Measurements from ENCODE around the gene TMEM51.

The TMEM51 gene

DNA sequence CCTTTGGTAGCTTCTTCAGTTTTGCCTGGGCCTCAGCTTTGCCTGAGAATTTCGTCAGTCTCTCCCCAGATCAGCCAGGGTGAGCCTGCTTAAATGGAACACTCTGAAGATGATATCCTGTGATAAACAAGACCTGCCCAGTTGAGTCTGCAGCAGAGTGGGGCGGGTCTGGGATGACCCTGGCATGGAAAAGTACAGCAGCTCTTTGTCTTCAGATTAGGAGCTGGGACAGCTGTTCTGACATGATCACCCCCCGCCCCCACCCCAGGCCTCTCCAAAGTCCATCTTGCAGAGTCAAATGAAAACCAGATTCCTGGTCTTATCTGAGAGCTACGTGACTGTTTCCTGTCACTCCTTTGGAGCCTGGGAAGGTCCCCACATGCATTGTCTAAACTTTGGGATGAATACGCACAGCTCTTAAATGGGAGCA lies 2.2 kb upstream of the TMEM51 start:
- TF ChIP-seq, protein P1, sequence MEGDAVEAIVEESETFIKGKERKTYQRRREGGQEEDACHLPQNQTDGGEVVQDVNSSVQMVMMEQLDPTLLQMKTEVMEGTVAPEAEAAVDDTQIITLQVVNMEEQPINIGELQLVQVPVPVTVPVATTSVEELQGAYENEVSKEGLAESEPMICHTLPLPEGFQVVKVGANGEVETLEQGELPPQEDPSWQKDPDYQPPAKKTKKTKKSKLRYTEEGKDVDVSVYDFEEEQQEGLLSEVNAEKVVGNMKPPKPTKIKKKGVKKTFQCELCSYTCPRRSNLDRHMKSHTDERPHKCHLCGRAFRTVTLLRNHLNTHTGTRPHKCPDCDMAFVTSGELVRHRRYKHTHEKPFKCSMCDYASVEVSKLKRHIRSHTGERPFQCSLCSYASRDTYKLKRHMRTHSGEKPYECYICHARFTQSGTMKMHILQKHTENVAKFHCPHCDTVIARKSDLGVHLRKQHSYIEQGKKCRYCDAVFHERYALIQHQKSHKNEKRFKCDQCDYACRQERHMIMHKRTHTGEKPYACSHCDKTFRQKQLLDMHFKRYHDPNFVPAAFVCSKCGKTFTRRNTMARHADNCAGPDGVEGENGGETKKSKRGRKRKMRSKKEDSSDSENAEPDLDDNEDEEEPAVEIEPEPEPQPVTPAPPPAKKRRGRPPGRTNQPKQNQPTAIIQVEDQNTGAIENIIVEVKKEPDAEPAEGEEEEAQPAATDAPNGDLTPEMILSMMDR (IDR thresholded peaks at IDR 0.05; ENCODE audit: extremely low read depth, insufficient read depth, missing control alignments), result no peak

GRCh38 chr1:15151871-15152270 lies 1.7 kb upstream of the TMEM51 start:
- TF ChIP-seq, protein P1 (IDR thresholded peaks at IDR 0.05; ENCODE audit: extremely low read depth, insufficient read depth, missing control alignments), result no peak
- in situ Hi-C loops (cut with MboI; ENCODE audit: low pct_unique_long_range_greater_than_20kb, low sequenced_read_pairs, unreplicated experiment), result no loop called here

More for the DNA sequence above, 2.2 kb upstream of the TMEM51 start:
- no peak for DNase-seq (ENCODE audit: low spot score)
- in situ Hi-C loops (cut with MboI; ENCODE audit: low pct_unique_long_range_greater_than_20kb, low sequenced_read_pairs, unreplicated experiment), result no loop called here

DNA sequence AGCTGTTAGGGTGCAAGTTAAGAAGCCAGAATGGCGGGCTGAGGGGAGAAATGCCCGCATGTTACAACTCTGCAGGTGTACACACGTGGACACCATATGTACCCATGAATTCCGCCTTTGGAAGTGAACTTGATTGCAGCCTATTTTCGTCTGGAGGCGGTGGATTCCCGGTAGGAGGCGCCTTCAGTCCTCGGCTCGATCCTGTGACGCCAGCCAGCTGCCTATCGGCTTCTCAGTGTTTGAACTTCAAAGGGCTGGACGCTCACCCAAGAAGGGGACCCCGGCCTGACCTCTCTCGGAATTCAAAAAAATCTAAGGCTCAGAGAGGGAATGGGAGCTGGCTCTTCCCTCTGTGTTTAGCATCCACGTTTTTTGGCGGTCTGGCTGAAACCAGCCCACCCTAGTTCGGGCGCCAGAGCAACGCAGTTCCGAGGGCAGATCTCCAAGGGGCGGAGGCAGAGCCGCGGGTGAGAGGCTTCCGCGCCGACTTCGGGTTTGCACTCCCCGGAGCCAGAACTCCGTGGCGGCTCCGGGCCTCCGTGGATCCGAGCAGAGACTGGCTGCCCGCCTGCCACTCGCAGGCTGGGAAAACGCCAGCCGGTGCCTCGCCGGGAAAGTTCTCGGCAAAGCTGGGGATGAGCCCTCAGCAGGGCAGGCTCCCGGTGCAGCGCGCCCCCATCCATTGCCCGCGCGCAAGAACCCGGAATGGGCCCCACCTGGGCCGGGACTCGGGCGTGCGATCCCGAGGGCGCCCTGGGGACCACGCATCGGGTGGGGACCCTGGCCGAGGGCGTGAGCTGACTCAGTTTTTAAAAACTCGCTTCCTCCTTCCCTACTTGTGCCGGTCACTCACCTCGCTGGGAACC lies 996 bp upstream of the TMEM51 start:
- DNase-seq (ENCODE audit: low spot score), result peak; percentile 55
- TF ChIP-seq, protein P1 (IDR thresholded peaks at IDR 0.05; ENCODE audit: extremely low read depth, insufficient read depth, missing control alignments), result peak; percentile 41
- in situ Hi-C loops (cut with MboI; ENCODE audit: low pct_unique_long_range_greater_than_20kb, low sequenced_read_pairs, unreplicated experiment), result no loop called here

More at GRCh38 chr1:15151871-15152270, 1.7 kb upstream of the TMEM51 start:
- no peak for DNase-seq (ENCODE audit: low spot score)

DNA sequence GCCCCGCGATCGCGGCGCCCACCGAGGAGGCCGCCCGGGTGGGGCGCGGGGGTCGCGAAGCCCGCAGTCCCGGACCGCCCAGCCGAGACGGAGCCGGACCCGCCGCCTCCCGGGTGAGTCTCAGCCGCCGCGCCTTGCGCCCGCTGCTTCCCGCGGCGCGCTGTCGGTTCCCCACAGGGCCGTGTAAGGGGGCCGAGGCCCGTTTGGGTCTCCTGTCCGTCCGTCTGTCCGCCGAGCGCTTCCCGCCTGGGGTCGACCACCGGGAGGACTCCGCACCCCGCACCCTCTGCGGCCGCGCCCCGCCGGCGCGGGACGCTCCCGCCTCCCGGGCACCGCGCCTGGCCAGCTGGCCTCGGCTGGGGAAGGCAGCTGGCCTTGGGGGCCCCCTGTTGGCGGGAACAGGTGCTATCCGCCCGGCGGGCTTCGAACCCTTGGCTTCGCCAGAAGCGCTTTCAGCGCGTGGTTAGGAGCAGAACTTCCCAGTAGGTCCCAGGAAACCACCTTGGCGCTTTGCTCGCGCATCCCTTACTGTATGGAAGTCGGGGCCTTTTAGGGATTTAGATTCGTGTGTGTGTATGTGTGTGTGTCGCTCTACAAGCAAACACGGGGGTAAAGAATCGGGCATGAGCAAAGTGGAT lies 414 bp downstream of the TMEM51 start:
- DNase-seq (ENCODE audit: low spot score), result peak; percentile 72
- in situ Hi-C loops (cut with MboI; ENCODE audit: low pct_unique_long_range_greater_than_20kb, low sequenced_read_pairs, unreplicated experiment), result no loop called here
- TF ChIP-seq, protein P1 (IDR thresholded peaks at IDR 0.05; ENCODE audit: extremely low read depth, insufficient read depth, missing control alignments), result peak; percentile 63

DNA sequence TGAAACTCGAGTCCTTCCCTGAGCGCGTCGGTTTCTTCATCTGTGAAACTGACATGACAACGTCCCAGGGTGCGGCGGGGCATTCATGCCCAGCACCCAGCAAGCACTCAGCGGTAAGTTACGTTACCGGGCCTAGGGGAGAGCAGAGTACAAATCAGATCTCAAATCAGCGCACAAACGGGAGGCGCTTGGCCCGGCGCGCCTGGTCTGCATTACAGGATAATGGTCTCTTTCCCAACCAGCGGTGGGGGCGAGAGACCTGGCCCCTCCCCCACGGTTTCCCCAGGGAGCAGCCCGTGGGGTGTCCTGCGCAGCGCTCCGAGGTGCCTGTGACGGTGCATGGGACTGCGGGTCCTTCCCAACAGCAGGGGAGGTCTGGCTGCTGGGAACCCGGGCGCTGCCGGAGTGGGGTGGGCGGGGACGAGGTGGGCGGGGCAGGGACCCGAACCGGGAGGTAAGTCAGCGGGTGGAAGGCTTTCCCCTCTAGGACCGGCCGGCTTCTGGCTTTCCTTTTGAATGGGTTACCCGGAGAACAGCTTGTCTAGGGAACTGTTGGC lies 1.0 kb downstream of the TMEM51 start:
- TF ChIP-seq, protein P1 (IDR thresholded peaks at IDR 0.05; ENCODE audit: extremely low read depth, insufficient read depth, missing control alignments), result no peak
- DNase-seq (ENCODE audit: low spot score), result peak; percentile 47
- in situ Hi-C loops (cut with MboI; ENCODE audit: low pct_unique_long_range_greater_than_20kb, low sequenced_read_pairs, unreplicated experiment), result no loop called here

- in situ Hi-C loops (cut with MboI; ENCODE audit: low pct_unique_long_range_greater_than_20kb, low sequenced_read_pairs, unreplicated experiment), result no loop called here
- TF ChIP-seq, protein P1 (IDR thresholded peaks at IDR 0.05; ENCODE audit: extremely low read depth, insufficient read depth, missing control alignments), result no peak
- no peak for DNase-seq (ENCODE audit: low spot score)
These were observed 1.6 kb downstream of the TMEM51 start for GRCh38 chr1:15155191-15155590.

All from GM13977 (cell line).